Neuronal stem cell (in vitro differentiated cells): Measurements from ENCODE around the gene HINFP.

Experiments
- DNase-seq: peaks from one replicate; pipeline ENCODE4 v3.0.0-alpha.2; 2013; ENCODE audit warnings: low spot score
- H2AFZ ChIP-seq: one replicate; pipeline ENCODE4 v1.6.1; 2013; ENCODE audit warnings: mild to moderate bottlenecking, low read length, inconsistent platforms
- H2AK5ac ChIP-seq: 2 replicates; pipeline ENCODE4 v1.6.1; 2013; ENCODE audit warnings: low read depth, mild to moderate bottlenecking, inconsistent platforms, low read length, moderate library complexity, mixed read lengths
- H2BK120ac ChIP-seq: 2 replicates; pipeline ENCODE4 v1.6.1; 2013; ENCODE audit warnings: low read depth, mild to moderate bottlenecking, inconsistent platforms, low read length, moderate library complexity, mixed read lengths
- H2BK12ac ChIP-seq: one replicate; pipeline ENCODE4 v1.6.1; 2013; ENCODE audit warnings: low read length, inconsistent platforms
- H2BK15ac ChIP-seq: 2 replicates; pipeline ENCODE4 v1.6.1; 2013; ENCODE audit warnings: mild to moderate bottlenecking, low read length, inconsistent platforms, mixed read lengths
- H2BK5ac ChIP-seq: one replicate; pipeline ENCODE4 v1.6.1; 2013; ENCODE audit warnings: inconsistent platforms, mild to moderate bottlenecking, low read length, moderate library complexity
- H3K14ac ChIP-seq: one replicate; pipeline ENCODE4 v1.6.1; 2013; ENCODE audit warnings: low read length, inconsistent platforms
- H3K18ac ChIP-seq: 2 replicates; pipeline ENCODE4 v1.6.1; 2013; ENCODE audit warnings: low read length, inconsistent platforms
- H3K23ac ChIP-seq: 2 replicates; pipeline ENCODE4 v1.6.1; 2013; ENCODE audit warnings: low read depth, mild to moderate bottlenecking, mixed read lengths, low read length, inconsistent platforms; ENCODE audit not compliant: poor library complexity
- H3K27ac ChIP-seq: replicated peaks from 3 replicates; pipeline ENCODE4 v1.5.1; 2013; ENCODE audit warnings: low read length, inconsistent platforms
- H3K27me3 ChIP-seq, 3 experiments: 2 replicates each; pipeline ENCODE4 v1.6.1; 2013; ENCODE audit warnings: low read length in 3 of 3, mild to moderate bottlenecking in 2 of 3, inconsistent platforms in 1 of 3, low read depth in 1 of 3, mixed read lengths in 1 of 3, moderate library complexity in 1 of 3; ENCODE audit not compliant: control insufficient read depth in 3 of 3, insufficient read depth in 3 of 3
- H3K36me3 ChIP-seq, 2 donors: replicated peaks in 1 of 2; 2 replicates each; pipeline ENCODE4 v1.6.1; 2013; ENCODE audit warnings: low read length in 2 of 2; ENCODE audit not compliant: control insufficient read depth in 2 of 2, insufficient read depth in 2 of 2
- H3K4ac ChIP-seq: 2 replicates; pipeline ENCODE4 v1.6.1; 2013; ENCODE audit warnings: inconsistent platforms, mild to moderate bottlenecking, low read length, moderate library complexity
- H3K4me1 ChIP-seq, 2 donors: 1 replicate in 1 of 2; 2 replicates in 1 of 2; pipeline ENCODE4 v1.6.1; 2013; ENCODE audit warnings: low read length in 2 of 2, low read depth in 1 of 2; ENCODE audit not compliant: control insufficient read depth in 2 of 2, insufficient read depth in 1 of 2
- H3K4me2 ChIP-seq: one replicate; pipeline ENCODE4 v1.6.1; 2013; ENCODE audit warnings: mild to moderate bottlenecking, low read length, inconsistent platforms; ENCODE audit not compliant: insufficient read depth, poor library complexity, severe bottlenecking
- H3K4me3 ChIP-seq, 2 donors: 2 replicates each; pipeline ENCODE4 v1.5.1; 2013; ENCODE audit warnings: low read length in 2 of 2, mild to moderate bottlenecking in 2 of 2, inconsistent platforms in 1 of 2, moderate library complexity in 1 of 2
- H3K79me1 ChIP-seq: one replicate; pipeline ENCODE4 v1.6.1; 2013; ENCODE audit warnings: low read depth, mild to moderate bottlenecking, inconsistent platforms, low read length, moderate library complexity
- H3K9ac ChIP-seq: one replicate; pipeline ENCODE4 v1.6.1; 2013; ENCODE audit warnings: mild to moderate bottlenecking, low read depth, low read length, inconsistent platforms; ENCODE audit not compliant: poor library complexity
- H3K9me3 ChIP-seq, 2 donors: replicated peaks in 1 of 2; 2 replicates each; pipeline versions ENCODE3 to v1.6.1; 2013; ENCODE audit warnings: low read length in 2 of 2, mild to moderate bottlenecking in 2 of 2, inconsistent platforms in 1 of 2, low read depth in 1 of 2, mixed read lengths in 1 of 2, moderate library complexity in 1 of 2; ENCODE audit not compliant: control insufficient read depth in 2 of 2, insufficient read depth in 1 of 2
- H4K8ac ChIP-seq: one replicate; pipeline ENCODE4 v1.6.1; 2013; ENCODE audit warnings: low read depth, mild to moderate bottlenecking, inconsistent platforms, low read length, moderate library complexity
- H4K91ac ChIP-seq: one replicate; pipeline ENCODE4 v1.6.1; 2013; ENCODE audit warnings: low read length, low read depth, mild to moderate bottlenecking, inconsistent platforms; ENCODE audit not compliant: poor library complexity
- WGBS, 2 donors: extraction: QIAGEN DNeasy Blood & Tissue Kit; methylation state at CpG; one replicate each; pipeline ENCODE4 v1.1.7; 2013; ENCODE audit warnings: missing lambda C conversion rate in 2 of 2, mixed read lengths in 1 of 2; ENCODE audit not compliant: insufficient read length in 2 of 2, insufficient replicate concordance in 1 of 2; ENCODE audit errors: extremely low coverage in 2 of 2; 5-methylcytosine and 5-hydroxymethylcytosine counted together

Gene HINFP

DNA sequence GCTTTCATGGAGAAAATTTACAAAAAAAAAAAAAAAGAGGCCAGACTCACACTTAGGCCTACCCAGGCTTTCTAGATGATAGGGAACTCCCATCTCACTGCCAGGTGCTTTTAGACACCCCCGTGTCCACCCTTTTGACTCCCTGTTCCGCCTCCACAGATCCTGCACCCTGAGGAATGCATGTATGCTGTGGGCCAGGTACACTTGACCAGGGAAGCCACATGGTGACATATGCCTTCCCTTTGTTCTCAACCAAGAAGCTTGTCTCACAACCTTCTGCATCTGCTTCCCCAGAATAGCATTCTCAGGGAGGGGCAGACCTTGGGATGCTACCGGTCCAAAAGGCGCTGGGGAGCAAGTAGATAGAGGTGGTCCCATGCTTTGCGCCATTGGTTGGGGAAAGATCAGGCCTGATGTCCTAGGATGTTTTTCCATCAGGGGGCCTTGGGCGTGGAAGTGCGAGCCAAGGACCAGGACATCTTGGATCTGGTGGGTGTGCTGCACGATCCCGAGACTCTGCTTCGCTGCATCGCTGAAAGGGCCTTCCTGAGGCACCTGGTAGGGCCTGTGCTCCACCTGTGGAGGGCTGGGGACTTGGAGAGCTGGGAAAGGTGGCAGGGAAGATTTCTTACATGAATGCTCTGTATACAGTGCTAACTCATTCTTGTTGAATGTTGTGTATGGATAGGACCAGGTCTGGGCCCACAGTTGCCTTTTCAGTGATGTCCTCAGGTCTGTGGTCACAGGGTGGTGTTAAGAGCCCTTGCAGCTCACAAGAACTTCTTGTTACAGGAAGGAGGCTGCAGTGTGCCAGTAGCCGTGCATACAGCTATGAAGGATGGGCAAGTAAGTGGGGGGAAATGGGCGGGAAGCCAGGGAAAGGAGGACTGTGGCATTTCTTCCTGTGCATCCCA, 29.2 kb upstream of the HINFP start:
- Histone ChIP-seq H3K36me3 (peaks cover 33 to 67% of the 10 kb centered on the region in 2 donors), H3K18ac (no peak overlapping the region), H3K4me3 (peak overlapping the region; percentile 94 to 100), H3K27ac (no peak overlapping the region), H2BK5ac (no peak overlapping the region), H2BK120ac (no peak overlapping the region), H3K4me2 (peak overlapping the region; percentile 77), H3K4me1 (peaks cover 15 to 19% of the 10 kb centered on the region in 2 donors), H3K27me3 (no peaks in the 10 kb centered on the region), H3K9me3 (no peaks in the 10 kb centered on the region), H3K9ac (peak overlapping the region; percentile 63), H2BK15ac (no peak overlapping the region), H3K79me1 (peaks cover 10% of the 10 kb centered on the region), H2AFZ (no peak overlapping the region), H3K23ac (peak overlapping the region; percentile 25), H4K8ac (no peak overlapping the region), H4K91ac (peak overlapping the region; percentile 28), H3K4ac (no peak overlapping the region), H2BK12ac (no peak overlapping the region), H2AK5ac (no peak overlapping the region), H3K14ac (no peak overlapping the region)
- DNase-seq: no peak
- no CpG with 5 or more reads among the region's 13 CpGs for WGBS, 2 donors

DNA sequence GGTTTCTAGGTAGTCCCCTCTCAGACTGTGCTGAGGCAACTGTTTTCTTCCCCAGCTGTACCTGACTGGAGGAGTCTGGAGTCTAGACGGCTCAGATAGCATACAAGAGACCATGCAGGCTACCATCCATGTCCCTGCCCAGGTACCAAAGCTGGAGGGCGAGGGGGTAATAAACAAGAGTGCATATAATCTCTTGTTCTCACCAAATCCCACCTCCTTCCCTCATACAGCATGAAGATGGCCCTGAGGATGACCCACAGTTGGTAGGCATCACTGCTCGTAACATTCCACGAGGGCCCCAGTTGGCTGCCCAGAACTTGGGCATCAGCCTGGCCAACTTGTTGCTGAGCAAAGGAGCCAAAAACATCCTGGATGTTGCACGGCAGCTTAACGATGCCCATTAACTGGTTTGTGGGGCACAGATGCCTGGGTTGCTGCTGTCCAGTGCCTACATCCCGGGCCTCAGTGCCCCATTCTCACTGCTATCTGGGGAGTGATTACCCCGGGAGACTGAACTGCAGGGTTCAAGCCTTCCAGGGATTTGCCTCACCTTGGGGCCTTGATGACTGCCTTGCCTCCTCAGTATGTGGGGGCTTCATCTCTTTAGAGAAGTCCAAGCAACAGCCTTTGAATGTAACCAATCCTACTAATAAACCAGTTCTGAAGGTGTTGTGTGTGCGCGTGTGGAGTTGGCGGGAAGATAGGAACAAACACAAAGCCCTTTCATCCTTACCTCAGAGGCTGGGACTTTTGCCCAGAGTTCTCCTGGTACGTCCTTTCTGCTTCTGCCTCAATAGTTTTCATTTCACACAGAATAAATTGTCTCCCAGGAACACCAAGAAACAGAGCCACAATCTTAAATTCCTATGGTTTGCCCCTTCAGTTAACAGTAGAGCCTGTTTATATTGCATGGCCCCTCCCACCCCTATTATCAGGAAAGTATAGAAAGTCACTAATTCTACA, 28.2 kb upstream of the HINFP start:
- Histone ChIP-seq H3K4me2 (peak overlapping the region; percentile 77), H3K27ac (no peak overlapping the region), H3K23ac (no peak overlapping the region), H3K79me1 (peaks cover 10% of the 10 kb centered on the region), H3K9ac (peak overlapping the region; percentile 65), H2BK15ac (no peak overlapping the region), H2BK5ac (no peak overlapping the region), H2AFZ (no peak overlapping the region), H3K27me3 (no peaks in the 10 kb centered on the region), H4K91ac (no peak overlapping the region), H2AK5ac (no peak overlapping the region), H3K14ac (no peak overlapping the region), H4K8ac (no peak overlapping the region), H3K4ac (no peak overlapping the region), H3K4me1 (peaks cover 15 to 19% of the 10 kb centered on the region in 2 donors), H3K4me3 (peak overlapping the region; percentile 94 to 100), H3K36me3 (peaks cover 43 to 70% of the 10 kb centered on the region in 2 donors), H2BK12ac (no peak overlapping the region), H2BK120ac (no peak overlapping the region), H3K9me3 (no peaks in the 10 kb centered on the region), H3K18ac (no peak overlapping the region)
- DNase-seq: no peak
- no CpG with 5 or more reads among the region's 12 CpGs for WGBS, 2 donors

DNA sequence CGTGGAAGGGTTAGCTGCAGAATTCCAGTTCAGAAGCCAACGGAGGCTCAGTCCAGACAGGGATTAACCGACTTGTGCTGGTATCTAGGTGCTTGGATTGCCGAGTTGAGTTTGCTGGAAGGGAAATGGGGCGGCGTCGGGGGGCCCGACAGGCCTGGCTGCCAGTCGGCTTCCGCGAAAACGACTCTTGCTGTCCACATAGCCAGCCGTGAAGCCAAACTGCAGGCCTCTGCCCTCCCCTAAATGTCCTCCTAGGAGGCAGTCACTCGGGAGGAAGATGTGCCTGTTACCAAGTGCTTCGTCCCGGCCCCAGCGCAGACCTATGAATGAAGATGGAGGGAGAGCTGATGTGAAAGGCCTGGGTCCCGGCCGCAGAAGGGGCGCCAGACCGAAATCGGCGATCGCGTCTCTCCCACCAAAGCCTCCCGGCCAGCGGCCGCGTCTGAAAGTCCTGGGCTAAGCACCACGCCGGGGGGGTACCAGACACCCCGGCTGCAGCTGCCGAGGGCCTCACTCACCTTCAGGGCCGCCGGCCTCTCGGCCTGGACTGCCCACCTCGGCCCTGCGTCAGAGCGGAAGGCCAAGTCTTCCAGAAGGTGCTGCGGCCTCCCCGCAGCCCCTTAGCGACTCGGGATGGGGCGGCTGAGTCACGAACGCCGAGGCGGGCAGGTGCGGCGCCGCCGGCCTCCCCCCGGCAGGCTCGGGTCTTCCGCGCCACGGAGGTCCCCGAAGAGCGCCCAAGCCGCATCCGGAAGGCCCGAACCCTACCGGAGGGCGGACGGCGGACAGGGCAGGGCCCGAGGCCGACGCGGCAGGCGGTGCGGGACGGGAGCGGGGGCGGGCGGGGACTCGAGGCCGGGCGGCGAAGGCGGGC, 27.2 kb upstream of the HINFP start:
- Histone ChIP-seq H2BK15ac (no peak overlapping the region), H3K4me1 (peaks cover 15 to 19% of the 10 kb centered on the region in 2 donors), H2AFZ (no peak overlapping the region), H3K4me3 (peak overlapping the region; percentile 94 to 100), H3K9me3 (no peaks in the 10 kb centered on the region), H2BK12ac (no peak overlapping the region), H3K9ac (peak overlapping the region; percentile 99), H2BK5ac (peak overlapping the region; percentile 82), H3K18ac (peak overlapping the region; percentile 98), H4K8ac (no peak overlapping the region), H3K4me2 (peak overlapping the region; percentile 69), H3K4ac (no peak overlapping the region), H4K91ac (no peak overlapping the region), H3K27ac (peak overlapping the region; percentile 10), H3K36me3 (peaks cover 44 to 72% of the 10 kb centered on the region in 2 donors), H2AK5ac (peak overlapping the region; percentile 83), H3K23ac (peak overlapping the region; percentile 100), H3K79me1 (peaks cover 10% of the 10 kb centered on the region), H3K14ac (peak overlapping the region; percentile 65), H2BK120ac (no peak overlapping the region), H3K27me3 (no peaks in the 10 kb centered on the region)
- DNase-seq: no peak
- no CpG with 5 or more reads among the region's 81 CpGs for WGBS, 2 donors
